Measurements from ENCODE around the gene ZNF862. TPM values are rescaled to one million over a fixed set of nuclear protein-coding genes. Genes with fewer than 3 reads are reported as not detected.

Gene ZNF862
- total and polyA plus RNA-seq, 2 of the 8 experiments (the other 6 are each of a cell fraction or from before 2014, with no cell fraction given), result 1.8 to 3.9 TPM

DNA sequence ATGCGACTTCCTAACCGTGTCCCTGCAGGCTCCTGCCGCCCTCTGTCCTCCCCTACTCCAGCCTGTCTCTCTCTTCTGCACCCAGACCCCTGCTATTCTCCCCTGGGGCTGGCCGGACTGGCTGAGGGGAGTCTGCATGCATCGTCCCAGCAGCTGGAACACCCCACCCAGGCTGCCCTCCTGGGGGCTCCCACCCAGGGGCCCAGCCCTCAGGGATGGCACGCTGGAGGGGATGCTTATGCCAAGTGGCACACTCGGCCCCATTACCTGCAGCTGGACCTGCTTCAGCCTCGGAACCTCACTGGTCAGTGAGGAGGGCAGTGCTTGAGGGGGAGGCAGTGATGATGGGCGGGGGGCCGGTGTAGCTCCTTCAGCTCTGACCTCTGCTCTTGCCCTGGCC lies 43.0 kb upstream of the ZNF862 start:
- no peak overlapping the region for H3K27ac ChIP-seq (ENCODE audit: low read depth, low read length)
- peaks cover 0 to 4% (median 0%) of the 10 kb centered on the region in 4 experiments; a peak in 2 of 7 replicates for H3K4me1 ChIP-seq (replicated peaks in 1 of 4; ENCODE audit: control insufficient read depth in 3 of 4, insufficient read depth in 4 of 4, low read length in 3 of 4)
- H3K9me3 ChIP-seq (ENCODE audit: insufficient read depth in 2 of 2, low read depth in 1 of 2, low read length in 1 of 2), result no peaks in the 10 kb centered on the region
- no peak overlapping the region for H2BK12ac ChIP-seq (ENCODE audit: low read depth, low read length)
- no peak overlapping the region for H3K23ac ChIP-seq (ENCODE audit: insufficient read length)
- CTCF ChIA-PET (ENCODE audit: partially characterized antibody), result interaction anchor here (0.6 to 10.3 kb wide), 13 partner anchors 8 to 66 kb away, joined by 3 to 107 read pairs (median 9); no protein-coding TSS in a partner anchor
- no peak for TF ChIP-seq KDM5A (IDR thresholded peaks at IDR 0.05; ENCODE audit: low read length)
- no peak for TF ChIP-seq BCL11A (IDR thresholded peaks at IDR 0.05; ENCODE audit: low read depth in 2 of 2, low read length in 2 of 2)
- no peak overlapping the region for H4K91ac ChIP-seq (replicated peaks; ENCODE audit: insufficient read length, low read length)
- no peaks in the 10 kb centered on the region for H4K20me1 ChIP-seq (replicated peaks in 1 of 2; ENCODE audit: control insufficient read depth in 1 of 2, insufficient read depth in 2 of 2, low read length in 2 of 2)
- H3K4ac ChIP-seq (replicated peaks; ENCODE audit: insufficient read length, low read depth, low read length), result no peak overlapping the region
- H3K79me1 ChIP-seq (ENCODE audit: low read depth, low read length), result no peaks in the 10 kb centered on the region
- H2AFZ ChIP-seq (ENCODE audit: low read length), result no peak overlapping the region
- H2BK120ac ChIP-seq (replicated peaks; ENCODE audit: low read depth, low read length), result no peak overlapping the region
- POLR2A ChIA-PET (ENCODE audit: partially characterized antibody), result interaction anchor here (0.9 to 1.3 kb wide), 2 partner anchors 10 to 13 kb away, joined by 3 read pairs; no protein-coding TSS in a partner anchor
- H3K56ac ChIP-seq (replicated peaks; ENCODE audit: insufficient read length, low read depth, low read length), result no peak overlapping the region
- FAIRE-seq (no peak), DNase-seq (ENCODE audit: low read depth in 1 of 2, low spot score in 2 of 2) (no peak)
- H3K18ac ChIP-seq (ENCODE audit: extremely low read depth, low read length), result no peak overlapping the region
- H3K23me2 ChIP-seq (ENCODE audit: low read depth, low read length), result peaks cover 2% of the 10 kb centered on the region; the same call in 1 of the 2 replicates
- no peak overlapping the region for H3K4me2 ChIP-seq (ENCODE audit: insufficient read depth in 1 of 2, low read depth in 2 of 2, low read length in 2 of 2)
- H3K14ac ChIP-seq (ENCODE audit: insufficient read length), result no peak overlapping the region
- H2AK5ac ChIP-seq (ENCODE audit: low read depth, low read length), result no peak overlapping the region
- H4K5ac ChIP-seq (ENCODE audit: insufficient read length, low read depth, low read length), result no peak overlapping the region
- H4K8ac ChIP-seq (ENCODE audit: extremely low read depth, insufficient read depth, low read length), result no peak overlapping the region
- H3K27me3 ChIP-seq (replicated peaks in 1 of 4; ENCODE audit: control insufficient read depth in 3 of 4, extremely low read depth in 1 of 4, insufficient read depth in 3 of 4, low read length in 3 of 4), result peaks cover 3 to 14% (median 11%) of the 10 kb centered on the region in 4 experiments
- H2BK5ac ChIP-seq (ENCODE audit: low read depth, low read length), result no peak overlapping the region
- H3K9ac ChIP-seq (replicated peaks in 1 of 4; ENCODE audit: extremely low read depth in 1 of 4, low read depth in 3 of 4, low read length in 3 of 4), result no peak overlapping the region
- WGBS, 2 experiments (ENCODE audit: extremely low coverage in 1 of 2, insufficient coverage in 1 of 2, insufficient read length in 1 of 2, insufficient replicate concordance in 2 of 2, low coverage in 1 of 2, low lambda C conversion rate in 2 of 2, missing lambda C conversion rate in 1 of 2), result 87% methylated on average over 8 of the region's 10 CpGs; no CpG with 5 or more reads in 1 of the 2 experiments
- no peak overlapping the region for H3K4me3 ChIP-seq (ENCODE audit: extremely low read depth in 1 of 4, insufficient read depth in 2 of 4, low read depth in 3 of 4, low read length in 4 of 4)
- no peaks in the 10 kb centered on the region for H3K36me3 ChIP-seq (ENCODE audit: control insufficient read depth in 2 of 4, insufficient read depth in 4 of 4, low read length in 3 of 4)
- no peaks in the 10 kb centered on the region for H3K79me2 ChIP-seq (ENCODE audit: control insufficient read depth in 1 of 2, insufficient read depth in 2 of 2, low read length in 2 of 2)
- H2BK20ac ChIP-seq (ENCODE audit: low read length), result no peak overlapping the region
- no peak overlapping the region for H2BK15ac ChIP-seq (ENCODE audit: low read length)
